A673 (cell line): ENCODE measurements around the gene PBX4. TPM values are rescaled to one million over a fixed set of nuclear protein-coding genes. Genes with fewer than 3 reads are reported as not detected.
A peak's percentile ranks its signal among the peaks of the same experiment; 100 is the strongest.

ENCODE experiments used
- BruUV-seq: library from RNA; stranded (reverse); fragments of 400-500 nt; replicated peaks from 2 replicates; lab custom pipeline; 2021; lab: Mats Ljungman, UMichigan
- CTCF ChIA-PET: fragments of 300-600 bp; sonication (Branson Sonifier 250); formaldehyde crosslinking; loops from one replicate; lab custom pipeline; 2022; ENCODE audit warnings: antibody characterized with exemption; lab: Charles Lee
- POLR2A ChIA-PET: fragments of 300-600 bp; sonication (Branson Sonifier 250); formaldehyde crosslinking; loops from one replicate; lab custom pipeline; 2022; ENCODE audit warnings: antibody characterized with exemption; ENCODE audit not compliant: low non-redundant PET; lab: Charles Lee
- DNase-seq: peaks from one replicate; pipeline ENCODE4 v3.0.0-alpha.2; 2015; ENCODE audit warnings: low spot score
- H3K27ac ChIP-seq: fragments of 200-600 bp; sonication (generic); 2 replicates; pipeline ENCODE4 v1.5.1; 2016; ENCODE audit warnings: mixed run types, low read depth, mild to moderate bottlenecking, mixed read lengths, antibody characterized with exemption, low read length; ENCODE audit not compliant: poor library complexity, severe bottlenecking
- H3K27me3 ChIP-seq: fragments of 200-600 bp; sonication (generic); replicated peaks from 2 replicates; pipeline ENCODE4 v1.6.1; 2017; ENCODE audit warnings: mixed run types, low read depth, mild to moderate bottlenecking, mixed read lengths, antibody characterized with exemption, low read length; ENCODE audit not compliant: insufficient read depth, poor library complexity
- H3K36me3 ChIP-seq: fragments of 200-600 bp; sonication (generic); 2 replicates; pipeline ENCODE4 v1.6.1; 2016; ENCODE audit warnings: mixed run types, mild to moderate bottlenecking, mixed read lengths, antibody characterized with exemption, low read length; ENCODE audit not compliant: insufficient read depth, poor library complexity, severe bottlenecking
- H3K4me1 ChIP-seq: fragments of 200-600 bp; sonication (generic); 2 replicates; pipeline ENCODE4 v1.6.1; 2017; ENCODE audit warnings: mixed run types, mild to moderate bottlenecking, mixed read lengths, antibody characterized with exemption, low read length; ENCODE audit not compliant: insufficient read depth, poor library complexity, severe bottlenecking
- H3K4me3 ChIP-seq: fragments of 200-600 bp; sonication (generic); 2 replicates; pipeline ENCODE4 v1.5.1; 2016; ENCODE audit warnings: low read depth, mixed run types, mild to moderate bottlenecking, mixed read lengths, low read length; ENCODE audit not compliant: poor library complexity, severe bottlenecking
- H3K9me3 ChIP-seq: fragments of 200-600 bp; sonication (generic); 2 replicates; pipeline ENCODE4 v1.6.1; 2016; ENCODE audit warnings: mixed run types, low read depth, mild to moderate bottlenecking, mixed read lengths, antibody characterized with exemption, low read length; ENCODE audit not compliant: poor library complexity, severe bottlenecking
- EZH2 ChIP-seq: fragments of 200-600 bp; sonication (generic); IDR thresholded peaks from 2 replicates; pipeline ENCODE4 v1.6.1; 2017; ENCODE audit warnings: borderline replicate concordance, low read depth, mild to moderate bottlenecking, mixed read lengths, antibody characterized with exemption, low read length; ENCODE audit not compliant: poor library complexity, severe bottlenecking
- intact Hi-C: fragments of 100-400 bp; cut with micrococcal nuclease; formaldehyde crosslinking; loops from one replicate; pipeline ENCODE4 v1.10.0; 2022; ENCODE audit not compliant: unreplicated experiment
- total RNA-seq: library from RNA; stranded (reverse); gene quantifications from 2 replicates; pipeline ENCODE4 v1.2.3, GENCODE V29; 2021
- TF ChIP-seq, protein P1 (sequence below): fragments of 300-800, 200-600 bp; sonication (generic); conservative IDR thresholded peaks from 2 replicates; pipeline ENCODE4 v1.5.1; 2017; ENCODE audit warnings: low read depth, mild to moderate bottlenecking, antibody characterized with exemption, low read length, moderate library complexity, mixed read lengths

The PBX4 gene
- total RNA-seq, 1 experiment from 2014 or later, result 3.1 TPM

GRCh38 chr19:19580418-19580817 is 38.1 kb downstream of the PBX4 start:
- H3K27me3 ChIP-seq, result no peaks in the 10 kb centered on the region
- H3K4me1 ChIP-seq, result no peaks in the 10 kb centered on the region
- TF ChIP-seq, protein P1, sequence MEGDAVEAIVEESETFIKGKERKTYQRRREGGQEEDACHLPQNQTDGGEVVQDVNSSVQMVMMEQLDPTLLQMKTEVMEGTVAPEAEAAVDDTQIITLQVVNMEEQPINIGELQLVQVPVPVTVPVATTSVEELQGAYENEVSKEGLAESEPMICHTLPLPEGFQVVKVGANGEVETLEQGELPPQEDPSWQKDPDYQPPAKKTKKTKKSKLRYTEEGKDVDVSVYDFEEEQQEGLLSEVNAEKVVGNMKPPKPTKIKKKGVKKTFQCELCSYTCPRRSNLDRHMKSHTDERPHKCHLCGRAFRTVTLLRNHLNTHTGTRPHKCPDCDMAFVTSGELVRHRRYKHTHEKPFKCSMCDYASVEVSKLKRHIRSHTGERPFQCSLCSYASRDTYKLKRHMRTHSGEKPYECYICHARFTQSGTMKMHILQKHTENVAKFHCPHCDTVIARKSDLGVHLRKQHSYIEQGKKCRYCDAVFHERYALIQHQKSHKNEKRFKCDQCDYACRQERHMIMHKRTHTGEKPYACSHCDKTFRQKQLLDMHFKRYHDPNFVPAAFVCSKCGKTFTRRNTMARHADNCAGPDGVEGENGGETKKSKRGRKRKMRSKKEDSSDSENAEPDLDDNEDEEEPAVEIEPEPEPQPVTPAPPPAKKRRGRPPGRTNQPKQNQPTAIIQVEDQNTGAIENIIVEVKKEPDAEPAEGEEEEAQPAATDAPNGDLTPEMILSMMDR, result no peak
- no peak for TF ChIP-seq EZH2
- intact Hi-C loops, result no loop called here
- H3K4me3 ChIP-seq, result no peak overlapping the region
- CTCF ChIA-PET, result no interaction called here
- DNase-seq, result no peak
- no TSS peak for BruUV-seq
- H3K27ac ChIP-seq, result no peak overlapping the region
- H3K9me3 ChIP-seq, result no peaks in the 10 kb centered on the region
- no peaks in the 10 kb centered on the region for H3K36me3 ChIP-seq
- POLR2A ChIA-PET, result no interaction called here

- Histone ChIP-seq H3K27ac (no peak overlapping the region), H3K4me1 (no peaks in the 10 kb centered on the region), H3K27me3 (no peaks in the 10 kb centered on the region), H3K9me3 (no peaks in the 10 kb centered on the region), H3K36me3 (no peaks in the 10 kb centered on the region), H3K4me3 (no peak overlapping the region)
- POLR2A ChIA-PET, result no interaction called here
- TF ChIP-seq, protein P1, result no peak
- no peak for TF ChIP-seq EZH2
- CTCF ChIA-PET, result no interaction called here
- intact Hi-C loops, result no loop called here
- no TSS peak for BruUV-seq
- no peak for DNase-seq
Measured at GRCh38 chr19:19579533-19580361, 38.7 kb downstream of the PBX4 start.

GRCh38 chr19:19578252-19578651 is 40.2 kb downstream of the PBX4 start:
- DNase-seq, result peak; percentile 26
- POLR2A ChIA-PET, result no interaction called here
- Histone ChIP-seq H3K4me3 (no peak overlapping the region), H3K4me1 (no peaks in the 10 kb centered on the region), H3K9me3 (no peaks in the 10 kb centered on the region), H3K36me3 (no peaks in the 10 kb centered on the region), H3K27ac (no peak overlapping the region), H3K27me3 (no peaks in the 10 kb centered on the region)
- no peak for TF ChIP-seq EZH2
- TF ChIP-seq, protein P1, result no peak
- intact Hi-C loops, result no loop called here
- CTCF ChIA-PET, result no interaction called here
- no TSS peak for BruUV-seq
